Measurements from ENCODE around the gene PTPN4.

The PTPN4 gene

DNA sequence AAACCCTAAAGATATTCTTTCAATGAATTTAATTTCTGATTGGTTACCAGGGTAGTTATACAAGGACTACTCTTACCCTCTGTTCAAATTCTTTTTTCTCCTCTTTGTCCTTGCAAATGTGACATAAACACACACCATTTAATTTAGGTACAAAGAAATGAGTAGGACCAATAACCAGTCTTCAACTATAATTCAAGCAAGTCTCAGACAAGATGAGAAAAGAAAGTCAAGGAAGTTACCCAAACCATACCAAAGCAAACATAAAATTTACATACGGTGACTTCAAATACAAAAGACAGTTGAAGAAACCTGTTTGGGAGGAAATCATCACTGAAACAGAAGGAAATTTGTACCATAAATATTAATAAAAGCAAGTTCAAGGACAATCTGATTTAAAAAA lies 162.1 kb downstream of the PTPN4 start:
- H3K4me1 ChIP-seq (ENCODE audit: low read length): no peaks in the 10 kb centered on the region
- no peaks in the 10 kb centered on the region for H3K79me2 ChIP-seq (ENCODE audit: low read length)
- DNase-seq: no peak
- H2AFZ ChIP-seq (ENCODE audit: low read length): no peak overlapping the region
- no peak overlapping the region for H3K4me3 ChIP-seq (ENCODE audit: low read length)
- H3K9me2 ChIP-seq (replicated peaks; ENCODE audit: insufficient read depth, low read length): no peaks in the 10 kb centered on the region
- H3K9me3 ChIP-seq (replicated peaks; ENCODE audit: insufficient read depth, low read length): no peaks in the 10 kb centered on the region
- no peak overlapping the region for H3K27ac ChIP-seq (ENCODE audit: low read length)
- H4K20me1 ChIP-seq (ENCODE audit: insufficient read depth, low read length): no peaks in the 10 kb centered on the region
- H3K9ac ChIP-seq (ENCODE audit: low read length): no peak overlapping the region
- H3K27me3 ChIP-seq (replicated peaks; ENCODE audit: insufficient read depth, low read length): no peaks in the 10 kb centered on the region
- TF ChIP-seq, protein P1, sequence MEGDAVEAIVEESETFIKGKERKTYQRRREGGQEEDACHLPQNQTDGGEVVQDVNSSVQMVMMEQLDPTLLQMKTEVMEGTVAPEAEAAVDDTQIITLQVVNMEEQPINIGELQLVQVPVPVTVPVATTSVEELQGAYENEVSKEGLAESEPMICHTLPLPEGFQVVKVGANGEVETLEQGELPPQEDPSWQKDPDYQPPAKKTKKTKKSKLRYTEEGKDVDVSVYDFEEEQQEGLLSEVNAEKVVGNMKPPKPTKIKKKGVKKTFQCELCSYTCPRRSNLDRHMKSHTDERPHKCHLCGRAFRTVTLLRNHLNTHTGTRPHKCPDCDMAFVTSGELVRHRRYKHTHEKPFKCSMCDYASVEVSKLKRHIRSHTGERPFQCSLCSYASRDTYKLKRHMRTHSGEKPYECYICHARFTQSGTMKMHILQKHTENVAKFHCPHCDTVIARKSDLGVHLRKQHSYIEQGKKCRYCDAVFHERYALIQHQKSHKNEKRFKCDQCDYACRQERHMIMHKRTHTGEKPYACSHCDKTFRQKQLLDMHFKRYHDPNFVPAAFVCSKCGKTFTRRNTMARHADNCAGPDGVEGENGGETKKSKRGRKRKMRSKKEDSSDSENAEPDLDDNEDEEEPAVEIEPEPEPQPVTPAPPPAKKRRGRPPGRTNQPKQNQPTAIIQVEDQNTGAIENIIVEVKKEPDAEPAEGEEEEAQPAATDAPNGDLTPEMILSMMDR (IDR thresholded peaks at IDR 0.05; ENCODE audit: low read length): no peak
- TF ChIP-seq EZH2phosphoT487 (IDR thresholded peaks at IDR 0.05; ENCODE audit: low read length) (no peak), EZH2 (optimal IDR thresholded peaks at IDR 0.05; ENCODE audit: low read depth, low read length) (no peak)
- no peaks in the 10 kb centered on the region for H3F3A ChIP-seq (ENCODE audit: insufficient read depth, low read length)
- no peak overlapping the region for H3K4me2 ChIP-seq (ENCODE audit: low read depth, low read length)
- H3K36me3 ChIP-seq (replicated peaks; ENCODE audit: insufficient read depth, low read length): no peaks in the 10 kb centered on the region

DNA sequence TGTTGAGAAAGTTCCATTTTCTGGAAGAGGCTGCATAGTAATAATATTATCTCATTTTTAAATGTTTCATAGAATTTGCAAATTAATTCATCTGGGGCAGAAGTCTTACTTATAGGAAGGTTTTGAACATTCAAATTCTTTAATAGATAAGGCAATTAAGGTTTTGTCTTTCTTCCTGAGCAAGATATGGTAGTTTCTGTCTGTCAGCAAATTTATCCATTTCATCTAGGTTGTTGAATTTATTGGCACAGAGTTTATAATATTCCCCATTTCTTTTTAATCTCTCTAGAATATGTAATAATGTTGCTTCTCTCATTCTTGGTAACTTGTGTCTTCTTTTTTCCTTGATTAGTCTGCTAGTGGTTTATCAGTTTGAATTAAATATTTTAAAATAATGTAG lies 163.0 kb downstream of the PTPN4 start:
- Histone ChIP-seq H3K27ac (ENCODE audit: low read length) (no peak overlapping the region), H3K9me3 (replicated peaks; ENCODE audit: insufficient read depth, low read length) (no peaks in the 10 kb centered on the region), H4K20me1 (ENCODE audit: insufficient read depth, low read length) (no peaks in the 10 kb centered on the region), H3K9ac (ENCODE audit: low read length) (no peak overlapping the region), H3K27me3 (replicated peaks; ENCODE audit: insufficient read depth, low read length) (no peaks in the 10 kb centered on the region), H3K36me3 (replicated peaks; ENCODE audit: insufficient read depth, low read length) (no peaks in the 10 kb centered on the region), H3K79me2 (ENCODE audit: low read length) (no peaks in the 10 kb centered on the region), H3K4me2 (ENCODE audit: low read depth, low read length) (no peak overlapping the region), H3K9me2 (replicated peaks; ENCODE audit: insufficient read depth, low read length) (no peaks in the 10 kb centered on the region), H3K4me3 (ENCODE audit: low read length) (no peak overlapping the region), H2AFZ (ENCODE audit: low read length) (no peak overlapping the region), H3F3A (ENCODE audit: insufficient read depth, low read length) (no peaks in the 10 kb centered on the region), H3K4me1 (ENCODE audit: low read length) (no peaks in the 10 kb centered on the region)
- TF ChIP-seq, protein P1 (IDR thresholded peaks at IDR 0.05; ENCODE audit: low read length): no peak
- TF ChIP-seq EZH2 (optimal IDR thresholded peaks at IDR 0.05; ENCODE audit: low read depth, low read length) (no peak), EZH2phosphoT487 (IDR thresholded peaks at IDR 0.05; ENCODE audit: low read length) (no peak)
- no peak for DNase-seq

DNA sequence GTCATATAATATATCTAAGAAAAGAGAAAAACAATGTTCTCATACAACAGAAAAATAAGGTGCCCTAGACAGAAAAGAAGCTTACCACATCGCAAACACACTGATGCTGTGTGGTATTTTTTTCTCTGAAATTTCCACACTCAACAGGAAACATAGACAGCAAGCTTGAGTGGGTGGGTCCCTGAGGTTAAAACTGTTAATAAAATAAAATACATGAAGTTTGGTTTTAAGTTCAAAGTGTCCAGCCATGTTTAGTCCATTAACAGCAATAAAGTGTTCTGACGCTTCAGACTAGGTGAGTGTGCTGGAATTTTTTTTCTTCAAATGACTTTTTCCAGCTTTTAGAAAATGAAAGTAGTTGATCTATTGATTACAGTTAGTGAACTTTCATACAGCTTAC lies 169.8 kb downstream of the PTPN4 start:
- Histone ChIP-seq H3K27me3 (replicated peaks; ENCODE audit: insufficient read depth, low read length) (no peaks in the 10 kb centered on the region), H4K20me1 (ENCODE audit: insufficient read depth, low read length) (no peaks in the 10 kb centered on the region), H2AFZ (ENCODE audit: low read length) (no peak overlapping the region), H3F3A (ENCODE audit: insufficient read depth, low read length) (no peaks in the 10 kb centered on the region), H3K4me3 (ENCODE audit: low read length) (no peak overlapping the region), H3K4me1 (ENCODE audit: low read length) (no peaks in the 10 kb centered on the region), H3K4me2 (ENCODE audit: low read depth, low read length) (no peak overlapping the region), H3K9ac (ENCODE audit: low read length) (no peak overlapping the region), H3K79me2 (ENCODE audit: low read length) (no peaks in the 10 kb centered on the region), H3K36me3 (replicated peaks; ENCODE audit: insufficient read depth, low read length) (no peaks in the 10 kb centered on the region), H3K27ac (ENCODE audit: low read length) (no peak overlapping the region), H3K9me3 (replicated peaks; ENCODE audit: insufficient read depth, low read length) (no peaks in the 10 kb centered on the region), H3K9me2 (replicated peaks; ENCODE audit: insufficient read depth, low read length) (no peaks in the 10 kb centered on the region)
- TF ChIP-seq, protein P1 (IDR thresholded peaks at IDR 0.05; ENCODE audit: low read length): no peak
- no peak for TF ChIP-seq EZH2phosphoT487 (IDR thresholded peaks at IDR 0.05; ENCODE audit: low read length)
- TF ChIP-seq EZH2 (optimal IDR thresholded peaks at IDR 0.05; ENCODE audit: low read depth, low read length): no peak
- DNase-seq: no peak

Data from MM.1S (cell line).